GM21825 (cell line): ENCODE results near the gene TMEM79.

Source experiments
- ATAC-seq: cut with Tn5 transposase; IDR thresholded peaks from one replicate; pipeline ENCODE4 v1.9.1; 2021; ENCODE audit warnings: mild to moderate bottlenecking, moderate library complexity; ENCODE audit not compliant: unreplicated experiment

TMEM79 gene

DNA sequence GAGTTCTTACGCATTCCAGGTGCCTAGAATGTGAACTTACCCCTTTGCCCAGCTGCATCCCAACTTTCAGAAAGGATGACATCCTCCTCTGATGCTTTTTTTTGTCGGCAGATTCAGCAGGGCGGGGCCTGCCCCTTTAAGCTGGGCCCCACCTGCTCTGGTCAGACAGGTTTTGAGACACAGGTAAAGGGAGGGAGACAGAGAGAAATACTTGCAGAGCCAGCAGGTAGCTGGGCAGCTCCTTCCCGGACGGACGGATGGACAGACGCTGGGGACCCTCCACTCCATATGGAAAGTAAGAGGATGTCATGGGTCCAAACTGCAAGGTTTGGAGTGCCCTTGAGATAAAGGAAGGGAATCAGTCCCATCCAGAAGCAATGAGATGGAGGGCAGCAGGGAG lies at the start of gene TMEM79:
TSS of gene TMEM79 (plus strand) at position 214 of the 400 bp plus-strand sequence. CDS start 902 bp downstream, outside the sequence.
- ATAC-seq, result no peak

DNA sequence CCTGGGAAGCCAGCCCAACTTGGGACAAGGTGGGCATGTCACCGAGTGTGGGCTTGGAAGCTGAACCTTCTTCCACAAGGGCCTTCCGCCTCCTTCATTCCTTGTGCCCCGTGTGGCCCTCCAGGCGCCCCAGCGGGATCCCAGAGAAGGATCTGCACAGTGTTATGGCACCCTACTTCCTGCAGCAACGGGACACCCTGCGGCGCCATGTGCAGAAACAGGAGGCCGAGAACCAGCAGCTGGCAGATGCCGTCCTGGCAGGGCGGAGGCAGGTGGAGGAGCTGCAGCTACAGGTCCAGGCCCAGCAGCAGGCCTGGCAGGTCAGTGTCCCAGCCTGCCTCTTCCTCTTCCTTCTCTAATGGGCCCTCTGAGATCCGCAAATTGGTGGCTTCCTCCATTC lies 48.0 kb upstream of the TMEM79 start:
- ATAC-seq, result no peak

GRCh38 chr1:156238248-156238647 lies 45.9 kb upstream of the TMEM79 start:
- no peak for ATAC-seq

DNA sequence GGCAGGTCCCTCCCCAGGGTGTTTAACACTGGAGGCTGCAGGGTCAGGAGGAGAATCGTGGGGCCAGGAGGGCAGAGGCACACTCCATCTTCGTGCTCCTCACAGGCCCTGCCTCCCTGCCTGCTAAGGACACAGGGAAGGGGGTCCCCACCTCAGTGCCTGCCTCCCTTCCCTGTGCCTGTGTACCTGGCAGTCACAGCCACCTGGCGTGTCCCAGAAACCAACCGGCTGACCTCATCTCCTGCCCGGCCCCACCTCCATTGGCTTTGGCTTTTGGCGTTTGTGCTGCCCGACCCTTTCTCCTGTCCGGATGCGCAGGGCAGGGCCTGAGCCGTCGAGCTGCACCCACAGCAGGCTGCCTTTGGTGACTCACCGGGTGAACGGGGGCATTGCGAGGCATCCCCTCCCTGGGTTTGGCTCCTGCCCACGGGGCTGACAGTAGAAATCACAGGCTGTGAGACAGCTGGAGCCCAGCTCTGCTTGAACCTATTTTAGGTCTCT lies 42.8 kb upstream of the TMEM79 start:
- ATAC-seq, result no peak

DNA sequence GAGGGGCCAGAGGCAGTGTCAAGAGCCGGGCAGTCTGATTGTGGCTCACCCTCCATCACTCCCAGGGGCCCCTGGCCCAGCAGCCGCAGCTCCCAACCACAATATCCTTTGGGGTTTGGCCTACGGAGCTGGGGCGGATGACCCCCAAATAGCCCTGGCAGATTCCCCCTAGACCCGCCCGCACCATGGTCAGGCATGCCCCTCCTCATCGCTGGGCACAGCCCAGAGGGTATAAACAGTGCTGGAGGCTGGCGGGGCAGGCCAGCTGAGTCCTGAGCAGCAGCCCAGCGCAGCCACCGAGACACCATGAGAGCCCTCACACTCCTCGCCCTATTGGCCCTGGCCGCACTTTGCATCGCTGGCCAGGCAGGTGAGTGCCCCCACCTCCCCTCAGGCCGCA lies 42.2 kb upstream of the TMEM79 start, which contains the start of gene BGLAP:
TSS of gene BGLAP (plus strand) at position 259 of the 400 bp plus-strand sequence. CDS start at position 307, 48 bp downstream.
- no peak for ATAC-seq

DNA sequence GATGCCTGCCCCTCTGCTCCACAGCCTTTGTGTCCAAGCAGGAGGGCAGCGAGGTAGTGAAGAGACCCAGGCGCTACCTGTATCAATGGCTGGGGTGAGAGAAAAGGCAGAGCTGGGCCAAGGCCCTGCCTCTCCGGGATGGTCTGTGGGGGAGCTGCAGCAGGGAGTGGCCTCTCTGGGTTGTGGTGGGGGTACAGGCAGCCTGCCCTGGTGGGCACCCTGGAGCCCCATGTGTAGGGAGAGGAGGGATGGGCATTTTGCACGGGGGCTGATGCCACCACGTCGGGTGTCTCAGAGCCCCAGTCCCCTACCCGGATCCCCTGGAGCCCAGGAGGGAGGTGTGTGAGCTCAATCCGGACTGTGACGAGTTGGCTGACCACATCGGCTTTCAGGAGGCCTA lies 41.4 kb upstream of the TMEM79 start:
- ATAC-seq, result no peak

GRCh38 chr1:156244126-156244525 lies 40.0 kb upstream of the TMEM79 start:
- no peak for ATAC-seq

DNA sequence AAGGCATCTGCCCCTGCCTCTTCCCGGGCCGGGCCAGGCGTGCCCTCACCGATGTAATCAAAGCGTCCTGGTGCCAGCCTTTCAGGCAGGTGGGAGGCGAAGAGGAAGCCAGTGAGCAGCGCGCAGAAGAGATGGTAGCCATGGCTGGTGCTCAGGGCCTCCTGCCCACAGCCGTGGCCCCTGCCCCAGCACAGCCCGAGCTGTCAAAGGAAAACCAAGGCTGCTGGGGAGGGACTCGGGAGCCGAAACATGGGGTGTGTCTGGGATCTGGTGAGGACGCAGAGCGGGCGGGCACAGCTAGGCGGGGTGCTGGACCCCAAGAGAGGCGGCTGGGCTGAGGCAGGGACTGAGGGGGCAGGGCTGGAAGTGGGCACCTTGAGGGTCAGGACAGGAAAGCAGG lies 39.4 kb upstream of the TMEM79 start:
- no peak for ATAC-seq

- ATAC-seq, result peak; percentile 45
These were observed 38.5 kb upstream of the TMEM79 start for GRCh38 chr1:156245451-156246232.

- ATAC-seq, result no peak
These were observed 37.8 kb upstream of the TMEM79 start for GRCh38 chr1:156246241-156246780.

DNA sequence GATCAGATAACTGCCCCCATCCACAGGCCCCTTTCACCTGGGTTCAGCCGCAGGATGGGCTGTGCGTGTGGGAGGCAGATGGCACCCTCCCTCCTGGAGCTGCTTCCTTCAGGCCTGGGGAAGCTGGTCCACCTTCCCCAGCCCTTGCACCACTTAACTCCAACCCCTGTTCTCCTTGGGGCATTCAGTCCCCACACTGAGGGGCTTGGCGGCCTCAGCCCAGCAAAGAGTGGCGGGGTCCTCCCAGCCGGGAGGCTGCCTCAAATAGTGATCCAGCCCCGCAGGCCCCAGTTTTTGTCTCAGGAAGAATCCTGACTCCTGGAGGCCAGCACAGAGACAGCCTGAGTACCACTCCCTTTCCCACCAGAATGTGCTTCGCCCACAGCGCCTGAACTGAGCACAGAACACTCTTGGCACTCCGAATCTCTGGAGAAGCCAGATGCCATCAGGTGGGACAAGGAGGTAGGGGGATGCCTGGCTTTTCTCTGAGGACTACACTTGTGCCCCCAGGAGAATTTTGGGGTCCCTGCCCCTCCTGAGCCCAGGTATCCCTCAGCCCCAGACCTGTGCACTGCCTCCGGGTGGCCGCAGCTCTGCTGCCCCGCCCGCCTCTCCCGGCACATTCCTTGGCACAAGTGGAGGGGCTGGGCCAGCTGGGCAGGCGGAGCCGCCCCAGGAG lies 37.2 kb upstream of the TMEM79 start:
- no peak for ATAC-seq

DNA sequence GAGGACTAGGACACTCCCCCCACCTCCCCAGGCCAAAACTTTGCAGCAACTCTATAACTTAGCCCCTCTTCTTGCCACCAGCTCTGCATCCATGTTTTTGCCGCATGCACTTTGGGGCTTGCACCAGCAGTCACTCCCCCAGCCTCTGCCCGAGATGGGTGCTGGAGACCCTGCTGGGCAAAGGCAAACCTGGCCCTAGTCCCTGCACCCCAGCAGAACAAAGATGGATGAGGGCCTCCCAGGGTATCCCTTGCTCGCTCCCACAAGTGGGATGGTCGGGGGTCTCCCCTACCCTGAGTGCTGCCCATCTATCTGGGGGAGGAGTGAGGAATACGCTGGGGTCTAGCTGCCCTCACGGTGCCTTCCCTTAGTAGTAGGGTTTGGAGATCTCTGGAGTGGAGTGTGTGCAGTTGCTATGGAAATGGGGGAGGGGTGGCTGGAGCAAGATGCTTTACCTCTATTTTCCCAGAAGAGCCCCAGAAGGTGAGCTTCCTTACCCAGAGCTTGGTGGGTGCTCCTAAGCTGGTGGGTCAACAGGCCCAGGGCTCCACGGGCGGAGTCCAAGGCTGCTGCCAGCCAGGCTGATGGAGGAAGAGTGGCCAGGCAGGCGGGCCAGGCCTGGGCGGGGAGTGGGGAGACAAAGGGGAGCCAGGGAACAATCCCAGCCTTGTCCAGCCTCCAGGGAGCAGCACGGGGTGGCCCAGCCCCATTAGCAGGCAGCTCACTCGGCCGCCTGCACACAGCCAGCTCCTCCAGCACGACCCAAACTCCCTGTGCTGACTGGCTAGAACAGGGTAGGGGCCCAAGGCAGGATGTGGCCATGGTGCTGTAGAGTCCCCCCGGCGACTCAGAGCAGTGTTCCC lies 36.4 kb upstream of the TMEM79 start, which contains the start of gene PAQR6:
TSS of gene PAQR6 (minus strand) at position 597 of the 863 bp plus-strand sequence. CDS start 1,325 bp downstream, outside the sequence.
- no peak for ATAC-seq

GRCh38 chr1:156248323-156248683 lies 35.8 kb upstream of the TMEM79 start:
- no peak for ATAC-seq

DNA sequence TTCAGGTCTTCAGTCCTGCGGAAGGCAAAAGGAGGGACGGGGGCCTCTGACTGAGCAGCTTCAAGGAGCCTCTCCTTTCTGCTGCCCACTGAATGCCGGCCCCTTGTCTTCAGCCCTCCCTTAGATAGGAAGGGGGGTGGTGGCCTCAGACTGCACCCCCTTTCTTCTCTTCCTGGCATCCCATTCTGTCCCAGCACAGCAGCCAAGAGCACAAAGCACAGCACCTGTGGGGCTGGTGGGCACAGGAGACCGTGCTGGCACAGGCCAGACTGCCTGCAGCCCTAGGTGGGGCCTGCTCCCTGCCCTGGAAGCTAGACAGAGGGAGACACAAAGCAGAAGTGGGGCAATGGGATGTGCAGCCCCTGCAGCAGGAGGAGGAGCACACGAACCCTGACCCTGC lies 34.5 kb upstream of the TMEM79 start:
- no peak for ATAC-seq

DNA sequence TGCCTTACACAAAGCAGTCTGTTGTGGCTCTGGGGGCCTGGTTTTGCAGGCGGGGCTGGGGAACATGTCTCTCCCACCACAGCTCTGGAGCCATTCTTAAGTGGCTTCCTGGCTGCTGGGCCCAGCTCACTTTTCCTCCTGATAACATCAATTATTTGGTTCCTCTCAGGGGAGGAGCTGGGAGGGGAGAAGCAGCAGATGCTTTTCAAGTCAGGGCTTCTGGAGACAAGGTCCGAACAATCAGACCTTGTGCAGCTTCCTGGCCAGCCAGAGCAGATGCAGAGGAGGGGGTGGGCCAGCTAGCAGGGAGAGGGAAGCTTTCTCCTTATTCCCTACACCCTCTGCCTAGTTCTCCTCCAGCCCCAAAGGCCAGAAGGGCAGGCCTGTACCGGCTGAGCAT lies 32.6 kb upstream of the TMEM79 start:
- ATAC-seq, result no peak

DNA sequence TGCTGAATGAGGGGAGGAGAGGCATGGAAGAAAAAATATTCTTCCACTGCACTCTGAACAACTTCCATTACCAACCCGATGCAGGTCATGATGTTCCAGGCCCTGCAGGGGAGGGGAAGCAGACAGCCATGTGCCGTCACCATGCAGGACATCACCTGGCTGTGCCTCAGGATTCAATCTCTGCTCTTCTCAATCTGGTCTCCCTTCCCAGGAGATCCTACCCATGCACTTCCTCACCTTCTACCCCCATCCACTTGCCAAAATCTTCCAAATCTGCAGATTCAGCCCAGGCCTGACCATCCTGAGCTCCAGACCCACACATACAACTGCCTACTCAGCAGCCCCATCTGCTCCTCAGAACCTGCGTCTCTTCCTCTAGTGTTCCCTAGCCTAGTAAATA lies 30.5 kb upstream of the TMEM79 start:
- ATAC-seq, result no peak

DNA sequence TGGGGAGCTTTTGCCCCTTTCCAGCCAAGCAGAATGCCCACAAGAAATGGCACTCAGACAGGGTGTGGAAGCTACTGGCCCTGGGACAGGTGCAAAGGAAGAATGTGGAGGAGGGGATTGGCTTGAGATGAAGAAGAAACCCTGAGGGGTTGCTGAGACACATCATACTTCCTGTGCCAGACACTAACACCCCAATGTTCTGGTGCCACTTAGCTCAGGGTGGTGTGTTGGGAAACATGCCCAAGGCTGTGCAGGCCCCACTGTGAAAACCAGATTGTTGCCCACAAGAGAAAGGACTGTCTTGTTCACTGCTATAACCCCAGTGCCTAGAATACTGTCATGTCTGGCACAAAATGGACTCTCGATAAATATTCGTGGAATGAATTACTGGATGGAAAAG lies 26.4 kb upstream of the TMEM79 start:
- ATAC-seq, result no peak

DNA sequence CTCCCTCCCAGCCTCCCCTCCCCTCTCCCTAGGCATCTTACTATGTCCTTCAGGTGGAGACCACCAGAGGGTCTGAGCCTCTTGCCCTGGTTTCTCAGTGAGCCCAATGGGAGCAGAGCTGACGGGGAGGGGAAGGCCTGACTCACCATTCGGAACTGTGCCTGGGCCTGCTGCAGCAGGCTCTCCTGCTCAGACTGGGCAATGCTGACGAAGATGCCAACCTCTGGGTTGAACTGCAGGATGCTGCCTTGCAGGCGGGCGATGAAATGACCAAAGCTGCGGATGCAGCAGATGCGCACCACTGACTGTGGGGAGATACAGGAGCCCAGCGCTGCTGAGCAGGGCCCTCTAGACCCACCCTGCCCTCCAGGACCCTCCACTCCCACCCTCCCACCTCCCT lies 25.3 kb upstream of the TMEM79 start:
- ATAC-seq, result no peak

DNA sequence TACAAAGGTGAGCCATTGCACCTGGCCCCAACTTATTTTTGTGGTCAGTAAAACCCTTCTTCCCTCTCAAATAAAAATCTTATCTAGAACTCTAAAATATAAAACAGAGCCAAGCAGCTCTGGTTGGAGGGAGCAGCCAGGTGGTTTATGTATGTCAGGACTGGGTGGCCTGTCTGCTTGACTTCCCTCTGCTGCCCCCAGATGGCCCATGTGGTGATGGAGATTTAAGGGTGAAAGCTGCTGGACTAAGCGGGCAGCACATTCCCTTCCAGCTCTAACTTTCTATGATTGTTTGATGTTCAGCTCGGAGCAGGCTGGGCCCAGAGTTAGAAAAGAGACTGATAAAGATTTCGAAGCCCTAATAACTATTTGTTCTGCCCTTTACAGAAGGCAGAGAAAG lies 24.3 kb upstream of the TMEM79 start:
- no peak for ATAC-seq

DNA sequence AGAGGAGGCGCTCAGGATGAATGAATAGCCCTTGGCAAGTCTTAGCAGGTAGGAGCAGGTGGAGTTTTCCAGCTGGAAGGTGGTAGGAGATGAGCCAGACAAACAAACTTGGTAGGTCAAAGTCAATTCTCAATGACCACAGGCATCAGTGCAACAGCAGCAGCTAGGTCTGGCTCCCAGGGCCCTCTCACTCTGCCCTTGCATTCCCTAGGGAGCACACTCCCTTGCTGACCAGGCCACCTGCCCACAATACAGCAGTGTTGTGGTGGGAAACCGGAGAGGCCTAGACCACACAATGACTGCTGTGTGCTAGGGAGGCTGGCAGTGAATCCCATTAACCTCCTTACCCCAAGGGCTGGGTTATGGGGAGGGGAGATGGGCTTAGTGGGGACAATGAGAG lies 23.2 kb upstream of the TMEM79 start:
- no peak for ATAC-seq
